Tibial nerve (tissue), 4 donors: ENCODE data around the gene CAMK1. TPM values are rescaled to one million over a fixed set of nuclear protein-coding genes. Genes with fewer than 3 reads are reported as not detected.
A peak's percentile ranks its signal among the peaks of the same experiment; 100 is the strongest.

ENCODE experiments used
- DNase-seq, 2 donors: peaks; one replicate each; pipeline ENCODE4 v3.0.0-alpha.2; 2019; ENCODE audit warnings: low spot score in 2 of 2
- H3K27ac ChIP-seq, 4 donors: fragments of 200-600 bp; sonication (generic) in 3 of 4; one replicate each; pipeline ENCODE4 v1.5.1; 2017 to 2019; ENCODE audit warnings: mild to moderate bottlenecking in 1 of 4
- H3K27me3 ChIP-seq, 2 donors: fragments of 200-600 bp; sonication (generic) in 1 of 2; one replicate each; pipeline versions ENCODE4 v1.5.1 to v1.6.0; 2017 to 2019
- H3K36me3 ChIP-seq, 3 donors: fragments of 200-600 bp; sonication (generic); one replicate each; pipeline ENCODE4 v1.5.1; 2018 to 2019
- H3K4me1 ChIP-seq, 4 donors: fragments of 200-600 bp; sonication (generic) in 3 of 4; one replicate each; pipeline ENCODE4 v1.5.1; 2017 to 2019
- H3K4me3 ChIP-seq, 4 donors: fragments of 200-600 bp; sonication (generic) in 3 of 4; one replicate each; pipeline ENCODE4 v1.5.1; 2017 to 2019; ENCODE audit warnings: mild to moderate bottlenecking in 1 of 4, moderate library complexity in 1 of 4
- H3K9me3 ChIP-seq, 4 donors: fragments of 200-600 bp; sonication (generic) in 3 of 4; one replicate each; pipeline ENCODE4 v1.5.1; 2017 to 2019
- CTCF ChIP-seq, 5 experiments: fragments of 200-600 bp in 3 of 5; fragments of 450-650 bp in 2 of 5; sonication (generic) in 3 of 5; IDR thresholded peaks; one replicate each; pipeline ENCODE4 v1.5.1; 2016 to 2019; ENCODE audit warnings: antibody characterized with exemption in 5 of 5, mild to moderate bottlenecking in 3 of 5, moderate library complexity in 2 of 5
- EP300 ChIP-seq, 2 donors: sonication (generic); formaldehyde crosslinking; IDR thresholded peaks; one replicate each; pipeline ENCODE4 v1.6.1; 2017; ENCODE audit warnings: antibody characterized with exemption in 2 of 2, mild to moderate bottlenecking in 1 of 2
- POLR2A ChIP-seq, 2 donors: fragments of 450-650 bp; IDR thresholded peaks; one replicate each; pipeline ENCODE4 v1.6.1; 2017; ENCODE audit warnings: antibody characterized with exemption in 2 of 2, mild to moderate bottlenecking in 2 of 2, moderate library complexity in 2 of 2
- WGBS, 2 donors: methylation state at CpG; one replicate each; pipeline ENCODE4 v1.1.5; 2018; 5-methylcytosine and 5-hydroxymethylcytosine counted together
- total RNA-seq, 4 donors: library from RNA; depleted of rRNA; stranded (reverse); fragments of >200 nt; gene quantifications; one replicate each; pipeline ENCODE4 v1.1.0, GENCODE V29; 2016

Gene CAMK1
- total RNA-seq, 4 donors from 2014 or later = 60.3 to 94.8 (median 72.2) TPM

- 85 to 94% methylated on average over 1 of the region's 1 CpG for WGBS, 2 donors
Observed at GRCh38 chr3:9717563-9717962, 52.2 kb downstream of the CAMK1 start.

GRCh38 chr3:9716801-9717555, 52.8 kb downstream of the CAMK1 start:
- Histone ChIP-seq H3K9me3 (no peaks in the 10 kb centered on the region), H3K27ac (no peak overlapping the region), H3K4me3 (no peak overlapping the region), H3K27me3 (no peaks in the 10 kb centered on the region), H3K4me1 (peaks cover 0 to 17% (median 3%) of the 10 kb centered on the region in 4 donors), H3K36me3 (no peaks in the 10 kb centered on the region)
- no peak for TF ChIP-seq POLR2A (IDR thresholded peaks at IDR 0.05)
- TF ChIP-seq CTCF (IDR thresholded peaks at IDR 0.05) = no peak
- TF ChIP-seq EP300 (IDR thresholded peaks at IDR 0.05) = no peak
- no peak for DNase-seq
- 81 to 85% methylated on average over 5 of the region's 5 CpGs for WGBS, 2 donors

More at GRCh38 chr3:9717563-9717962, 52.2 kb downstream of the CAMK1 start:
- DNase-seq = no peak
- Histone ChIP-seq H3K27me3 (no peaks in the 10 kb centered on the region), H3K27ac (no peak overlapping the region), H3K4me1 (peaks cover 0 to 17% (median 3%) of the 10 kb centered on the region in 4 donors), H3K4me3 (no peak overlapping the region), H3K36me3 (no peaks in the 10 kb centered on the region), H3K9me3 (no peaks in the 10 kb centered on the region)
- TF ChIP-seq CTCF (IDR thresholded peaks at IDR 0.05) = no peak
- no peak for TF ChIP-seq POLR2A (IDR thresholded peaks at IDR 0.05)
- TF ChIP-seq EP300 (IDR thresholded peaks at IDR 0.05) = no peak

GRCh38 chr3:9715764-9716437, 53.8 kb downstream of the CAMK1 start:
- peak; percentile 65 to 79 for DNase-seq
- peak overlapping the region in 3 of 4 donors; percentile 13 to 89 (median 66) for H3K27ac ChIP-seq
- 28 to 34% methylated on average over 6 of the region's 6 CpGs for WGBS, 2 donors
- H3K4me3 ChIP-seq = no peak overlapping the region
- H3K27me3 ChIP-seq = no peaks in the 10 kb centered on the region
- no peaks in the 10 kb centered on the region for H3K9me3 ChIP-seq
- H3K36me3 ChIP-seq = no peaks in the 10 kb centered on the region
- TF ChIP-seq POLR2A (IDR thresholded peaks at IDR 0.05) (no peak), CTCF (IDR thresholded peaks at IDR 0.05) (peak; percentile 48 to 81 (median 73)), EP300 (IDR thresholded peaks at IDR 0.05) (peak in 1 of 2 donors; percentile 76)
- peaks cover 0 to 17% (median 3%) of the 10 kb centered on the region in 4 donors for H3K4me1 ChIP-seq

GRCh38 chr3:9715136-9715535, 54.6 kb downstream of the CAMK1 start:
- H3K27me3 ChIP-seq = no peaks in the 10 kb centered on the region
- DNase-seq = no peak
- H3K36me3 ChIP-seq = no peaks in the 10 kb centered on the region
- TF ChIP-seq POLR2A (IDR thresholded peaks at IDR 0.05) (no peak), EP300 (IDR thresholded peaks at IDR 0.05) (no peak), CTCF (IDR thresholded peaks at IDR 0.05) (no peak)
- no peaks in the 10 kb centered on the region for H3K9me3 ChIP-seq
- H3K4me3 ChIP-seq = no peak overlapping the region
- WGBS, 2 donors = 23 to 26% methylated on average over 4 of the region's 4 CpGs
- peak overlapping the region; percentile 8 to 66 (median 40) for H3K27ac ChIP-seq
- H3K4me1 ChIP-seq = peaks cover 0 to 17% (median 3%) of the 10 kb centered on the region in 4 donors

- Histone ChIP-seq H3K27ac (no peak overlapping the region), H3K4me3 (no peak overlapping the region), H3K27me3 (no peaks in the 10 kb centered on the region), H3K4me1 (peaks cover 0 to 17% (median 3%) of the 10 kb centered on the region in 4 donors), H3K9me3 (no peaks in the 10 kb centered on the region), H3K36me3 (no peaks in the 10 kb centered on the region)
- no peak for DNase-seq
- TF ChIP-seq CTCF (IDR thresholded peaks at IDR 0.05) (no peak), EP300 (IDR thresholded peaks at IDR 0.05) (no peak), POLR2A (IDR thresholded peaks at IDR 0.05) (no peak)
- 88 to 92% methylated on average over 4 of the region's 4 CpGs for WGBS, 2 donors
Observed at GRCh38 chr3:9713142-9713541, 56.6 kb downstream of the CAMK1 start.
